Prostate gland (tissue), 2 donors: Measurements from ENCODE around the gene PRR5L. TPM values are rescaled to one million over a fixed set of nuclear protein-coding genes. Genes with fewer than 3 reads are reported as not detected.

Source experiments
- DNase-seq: peaks from one replicate; pipeline ENCODE4 v3.0.0-alpha.2; 2019; ENCODE audit warnings: low spot score
- H3K27ac ChIP-seq, 2 donors: fragments of 200-600 bp; sonication (generic); 2 replicates each; pipeline ENCODE4 v1.5.1; 2017 to 2019
- H3K27me3 ChIP-seq: fragments of 200-600 bp; sonication (generic); replicated peaks from 2 replicates; pipeline ENCODE4 v1.5.1; 2019; ENCODE audit not compliant: insufficient read depth
- H3K36me3 ChIP-seq, 2 donors: fragments of 200-600 bp; sonication (generic); 1 replicate in 1 of 2; 2 replicates in 1 of 2; pipeline versions ENCODE4 v1.5.1 to v1.8.1; 2017 to 2019
- H3K4me1 ChIP-seq: fragments of 200-600 bp; sonication (generic); replicated peaks from 2 replicates; pipeline ENCODE4 v1.5.1; 2019
- H3K4me3 ChIP-seq, 2 donors: fragments of 200-600 bp; sonication (generic); 2 replicates each; pipeline ENCODE4 v1.5.1; 2017 to 2019
- H3K9me3 ChIP-seq: fragments of 200-600 bp; sonication (generic); 2 replicates; pipeline ENCODE4 v1.5.1; 2017
- CTCF ChIP-seq, 4 experiments: fragments of 200-600 bp in 2 of 4; fragments of 450-650 bp in 2 of 4; sonication (generic) in 2 of 4; IDR thresholded peaks; 1 replicate in 3 of 4; 2 replicates in 1 of 4; pipeline ENCODE4 v1.5.1; 2016 to 2019; ENCODE audit warnings: antibody characterized with exemption in 4 of 4, mild to moderate bottlenecking in 2 of 4, moderate library complexity in 2 of 4
- POLR2A ChIP-seq: fragments of 450-650 bp; IDR thresholded peaks from one replicate; pipeline ENCODE4 v1.6.1; 2016; ENCODE audit warnings: antibody characterized with exemption, mild to moderate bottlenecking
- POLR2AphosphoS5 ChIP-seq: sonication (generic); formaldehyde crosslinking; IDR thresholded peaks from one replicate; pipeline ENCODE4 v1.6.1; 2017; ENCODE audit warnings: antibody characterized with exemption
- WGBS: methylation state at CpG from one replicate; pipeline ENCODE4 v1.1.5; 2018; 5-methylcytosine and 5-hydroxymethylcytosine counted together
- intact Hi-C: fragments of 100-400 bp; cut with DNase I; formaldehyde crosslinking; loops from one replicate; pipeline ENCODE4 v1.14.2; 2022
- total RNA-seq, 2 donors: library from RNA; depleted of rRNA; stranded (reverse); fragments of >200 nt; gene quantifications; one replicate each; pipeline ENCODE4 v1.1.0, GENCODE V29; 2016

The PRR5L gene
- total RNA-seq, 2 donors from 2014 or later: 4.0 to 10.1 TPM

DNA sequence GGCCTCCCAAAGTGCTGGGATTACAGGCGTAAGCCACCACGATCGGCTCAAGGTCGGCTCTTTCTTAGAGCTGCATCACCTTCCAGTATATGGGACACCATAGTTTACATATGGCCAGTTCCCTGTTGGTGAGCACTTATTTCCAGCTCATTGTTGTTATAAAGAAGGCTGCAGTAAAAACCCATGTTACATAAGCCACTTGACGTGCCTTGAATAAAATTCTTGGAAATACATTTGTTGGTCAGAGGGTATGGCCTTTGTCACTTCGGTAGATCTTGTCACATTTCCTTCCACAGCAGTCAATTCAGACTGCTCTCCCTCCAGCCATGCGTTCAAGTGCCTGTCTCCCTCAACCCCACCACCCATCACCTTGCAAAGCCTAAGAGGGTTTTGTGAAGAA, 92.9 kb downstream of the PRR5L start:
- no peaks in the 10 kb centered on the region for H3K36me3 ChIP-seq
- no peak overlapping the region for H3K4me3 ChIP-seq
- intact Hi-C loops: no loop called here
- H3K27me3 ChIP-seq: no peaks in the 10 kb centered on the region
- no peaks in the 10 kb centered on the region for H3K4me1 ChIP-seq
- TF ChIP-seq POLR2AphosphoS5: no peak
- TF ChIP-seq CTCF (IDR thresholded peaks at IDR 0.05): no peak
- TF ChIP-seq POLR2A: no peak
- no peaks in the 10 kb centered on the region for H3K9me3 ChIP-seq
- no peak for DNase-seq
- no peak overlapping the region for H3K27ac ChIP-seq
- WGBS: 93% methylated on average over 7 of the region's 7 CpGs

DNA sequence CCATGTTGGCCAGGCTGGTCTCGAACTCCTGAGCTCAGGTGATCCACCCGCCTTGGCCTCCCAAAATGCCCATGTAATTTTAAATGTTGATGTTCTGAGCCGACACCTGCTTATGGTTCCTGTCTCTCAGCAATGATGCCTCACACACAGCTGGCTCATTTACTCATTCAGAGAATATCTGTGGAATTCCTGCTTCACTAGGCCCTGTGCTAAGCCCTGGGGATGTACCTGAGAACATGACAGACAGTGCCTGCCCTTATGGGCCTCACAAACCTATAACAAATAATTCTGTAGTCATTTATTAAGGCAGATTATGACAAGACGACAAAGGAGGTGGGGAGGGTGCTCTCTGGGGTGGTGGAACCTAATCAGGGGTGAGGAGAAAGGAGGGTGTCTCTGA, 93.7 kb downstream of the PRR5L start:
- WGBS: 98% methylated on average over 4 of the region's 4 CpGs

DNA sequence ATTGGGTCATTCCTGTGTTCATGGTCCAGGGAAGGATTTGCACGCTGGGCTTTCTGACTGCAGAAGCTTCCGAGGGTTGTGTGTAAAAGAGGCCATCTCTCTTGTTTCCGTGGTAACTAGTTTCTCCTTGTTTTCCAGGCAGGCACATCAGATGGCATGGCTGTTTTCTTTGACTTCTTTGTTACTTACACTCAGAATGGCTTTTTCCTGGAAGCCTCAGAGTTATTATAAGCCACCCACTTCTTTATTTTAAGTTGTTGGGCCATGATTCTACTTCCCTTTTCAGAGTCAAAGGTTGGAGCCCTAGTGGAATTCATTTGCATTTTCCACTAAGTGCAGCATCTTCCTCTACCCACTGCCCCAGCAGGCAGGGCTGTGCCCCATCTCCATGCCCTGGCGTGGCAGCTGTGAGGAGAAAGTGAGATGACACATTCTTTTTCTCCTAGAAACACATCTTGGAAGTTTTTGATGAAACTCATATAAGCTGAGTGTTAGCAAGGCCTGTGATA, 94.9 kb downstream of the PRR5L start:
- no peak overlapping the region for H3K4me3 ChIP-seq
- intact Hi-C loops: no loop called here
- WGBS: 78% methylated on average over 4 of the region's 4 CpGs
- H3K36me3 ChIP-seq: no peaks in the 10 kb centered on the region
- H3K27ac ChIP-seq: no peak overlapping the region
- no peaks in the 10 kb centered on the region for H3K27me3 ChIP-seq
- H3K9me3 ChIP-seq: no peaks in the 10 kb centered on the region
- DNase-seq: no peak
- TF ChIP-seq POLR2AphosphoS5 (no peak), POLR2A (no peak), CTCF (IDR thresholded peaks at IDR 0.05) (no peak)
- no peaks in the 10 kb centered on the region for H3K4me1 ChIP-seq

More for the DNA sequence above, 93.7 kb downstream of the PRR5L start:
- TF ChIP-seq POLR2AphosphoS5: no peak
- intact Hi-C loops: no loop called here
- Histone ChIP-seq H3K27ac (no peak overlapping the region), H3K27me3 (no peaks in the 10 kb centered on the region), H3K4me3 (no peak overlapping the region), H3K9me3 (no peaks in the 10 kb centered on the region), H3K4me1 (no peaks in the 10 kb centered on the region), H3K36me3 (no peaks in the 10 kb centered on the region)
- no peak for DNase-seq

GRCh38 chr11:36392196-36392595, 96.1 kb downstream of the PRR5L start:
- Histone ChIP-seq H3K27me3 (no peaks in the 10 kb centered on the region), H3K36me3 (no peaks in the 10 kb centered on the region), H3K4me1 (no peaks in the 10 kb centered on the region), H3K4me3 (no peak overlapping the region), H3K27ac (no peak overlapping the region), H3K9me3 (no peaks in the 10 kb centered on the region)
- no peak for DNase-seq
- TF ChIP-seq POLR2A (no peak), POLR2AphosphoS5 (no peak), CTCF (IDR thresholded peaks at IDR 0.05) (no peak)
- intact Hi-C loops: no loop called here
- WGBS: 90% methylated on average over 2 of the region's 2 CpGs

GRCh38 chr11:36394056-36394455, 98.0 kb downstream of the PRR5L start:
- TF ChIP-seq POLR2AphosphoS5 (no peak), CTCF (IDR thresholded peaks at IDR 0.05) (no peak)
- intact Hi-C loops: no loop called here
- WGBS: 92% methylated on average over 2 of the region's 2 CpGs

More at GRCh38 chr11:36394056-36394455, 98.0 kb downstream of the PRR5L start:
- no peaks in the 10 kb centered on the region for H3K9me3 ChIP-seq
- H3K27me3 ChIP-seq: no peaks in the 10 kb centered on the region
- no peak overlapping the region for H3K4me3 ChIP-seq
- no peak for DNase-seq
- H3K36me3 ChIP-seq: no peaks in the 10 kb centered on the region
- no peaks in the 10 kb centered on the region for H3K4me1 ChIP-seq
- no peak overlapping the region for H3K27ac ChIP-seq
